H1 (cell line): ENCODE data around the gene FMN2. TPM values are rescaled to one million over a fixed set of nuclear protein-coding genes. Genes with fewer than 3 reads are reported as not detected.

Experiments used
- CTCF ChIA-PET: fragments of 300-600 bp; sonication (Branson Sonifier 250); formaldehyde crosslinking; loops from one replicate; lab custom pipeline; 2021; ENCODE audit not compliant: partially characterized antibody; lab: Charles Lee
- POLR2A ChIA-PET: fragments of 300-600 bp; sonication (Branson Sonifier 250); formaldehyde crosslinking; loops from one replicate; lab custom pipeline; 2021; ENCODE audit warnings: inconsistent platforms; ENCODE audit not compliant: partially characterized antibody; lab: Charles Lee
- DNase-seq, 2 experiments: peaks; one replicate each; pipeline versions ENCODE4 v3.0.0 to v3.0.0-alpha.2; 2010 to 2022; ENCODE audit warnings: low spot score in 2 of 2, low read depth in 1 of 2, mixed read lengths in 1 of 2
- FAIRE-seq: peaks from 2 replicates; lab custom pipeline; 2011; peaks lifted over from hg19 to GRCh38; lab: Jason Lieb, UNC
- H2AFZ ChIP-seq: 2 replicates; pipeline ENCODE4 v1.8.1; 2012; ENCODE audit warnings: low read length, inconsistent platforms
- H2AK5ac ChIP-seq: 2 replicates; pipeline ENCODE4 v1.6.1; 2013; ENCODE audit warnings: low read depth, low read length
- H2BK120ac ChIP-seq: replicated peaks from 2 replicates; pipeline ENCODE3; 2013; ENCODE audit warnings: low read depth, low read length, inconsistent platforms
- H2BK12ac ChIP-seq: 2 replicates; pipeline ENCODE4 v1.6.1; 2013; ENCODE audit warnings: low read depth, low read length
- H2BK15ac ChIP-seq: 2 replicates; pipeline ENCODE4 v1.6.1; 2013; ENCODE audit warnings: low read length
- H2BK20ac ChIP-seq: 2 replicates; pipeline ENCODE4 v1.6.1; 2013; ENCODE audit warnings: low read length
- H2BK5ac ChIP-seq: 2 replicates; pipeline ENCODE4 v1.6.1; 2013; ENCODE audit warnings: low read depth, low read length
- H3K14ac ChIP-seq: 2 replicates; pipeline ENCODE4 v1.6.1; 2013; ENCODE audit warnings: inconsistent platforms; ENCODE audit not compliant: insufficient read length
- H3K18ac ChIP-seq: 2 replicates; pipeline ENCODE4 v1.6.1; 2013; ENCODE audit warnings: low read length; ENCODE audit errors: extremely low read depth
- H3K23ac ChIP-seq: 2 replicates; pipeline ENCODE4 v1.6.1; 2013; ENCODE audit warnings: inconsistent platforms; ENCODE audit not compliant: insufficient read length
- H3K23me2 ChIP-seq: 2 replicates; pipeline ENCODE4 v1.6.1; 2013; ENCODE audit warnings: low read depth, low read length
- H3K27ac ChIP-seq: 2 replicates; pipeline ENCODE4 v1.6.1; 2011; ENCODE audit warnings: low read depth, low read length, inconsistent platforms
- H3K27me3 ChIP-seq, 4 experiments: replicated peaks in 1 of 4; 1 replicate in 1 of 4; 2 replicates in 3 of 4; pipeline versions ENCODE4 v1.6.1 to v1.8.1; 2011 to 2013; ENCODE audit warnings: low read length in 3 of 4, mild to moderate bottlenecking in 3 of 4, inconsistent platforms in 2 of 4, mixed read lengths in 2 of 4, moderate library complexity in 1 of 4; ENCODE audit not compliant: control insufficient read depth in 3 of 4, insufficient read depth in 3 of 4; ENCODE audit errors: extremely low read depth in 1 of 4
- H3K36me3 ChIP-seq, 4 experiments: 2 replicates each; pipeline versions ENCODE4 v1.6.1 to v1.8.1; 2011 to 2013; ENCODE audit warnings: mild to moderate bottlenecking in 4 of 4, low read length in 3 of 4, moderate library complexity in 2 of 4, control low read depth in 1 of 4, inconsistent platforms in 1 of 4; ENCODE audit not compliant: insufficient read depth in 4 of 4, control insufficient read depth in 2 of 4
- H3K4ac ChIP-seq: replicated peaks from 2 replicates; pipeline ENCODE3; 2013; ENCODE audit warnings: low read length, low read depth, mixed read lengths, inconsistent platforms; ENCODE audit not compliant: insufficient read length
- H3K4me1 ChIP-seq, 4 experiments: replicated peaks in 1 of 4; 1 replicate in 1 of 4; 2 replicates in 3 of 4; pipeline versions ENCODE4 v1.6.1 to v1.8.1; 2011 to 2013; ENCODE audit warnings: low read length in 3 of 4, inconsistent platforms in 2 of 4, mixed read lengths in 1 of 4; ENCODE audit not compliant: insufficient read depth in 4 of 4, control insufficient read depth in 3 of 4
- H3K4me2 ChIP-seq, 2 experiments: 2 replicates each; pipeline versions ENCODE4 v1.6.1 to v1.8.1; 2011 to 2013; ENCODE audit warnings: low read depth in 2 of 2, low read length in 2 of 2, control low read depth in 1 of 2, inconsistent platforms in 1 of 2, mild to moderate bottlenecking in 1 of 2; ENCODE audit not compliant: insufficient read depth in 1 of 2
- H3K4me3 ChIP-seq, 4 experiments: fragments of 200-600, 300-600 bp in 1 of 4; sonication (generic), shearing (Covaris generic), sonication (Bioruptor Twin) in 1 of 4; 2 replicates each; pipeline versions ENCODE4 v1.5.1 to v1.8.1; 2011 to 2016; ENCODE audit warnings: low read length in 4 of 4, low read depth in 3 of 4, control low read depth in 2 of 4, inconsistent platforms in 2 of 4, mild to moderate bottlenecking in 2 of 4, mixed read lengths in 1 of 4, moderate library complexity in 1 of 4; ENCODE audit not compliant: insufficient read depth in 2 of 4; ENCODE audit errors: extremely low read depth in 1 of 4
- H3K56ac ChIP-seq: replicated peaks from 2 replicates; pipeline ENCODE3; 2013; ENCODE audit warnings: low read depth, mild to moderate bottlenecking, mixed read lengths, low read length, inconsistent platforms; ENCODE audit not compliant: insufficient read length
- H3K79me1 ChIP-seq: 2 replicates; pipeline ENCODE4 v1.6.1; 2013; ENCODE audit warnings: low read depth, low read length, control low read depth
- H3K79me2 ChIP-seq, 2 experiments: 2 replicates each; pipeline versions ENCODE4 v1.6.1 to v1.8.1; 2012 to 2013; ENCODE audit warnings: low read length in 2 of 2, mild to moderate bottlenecking in 2 of 2, inconsistent platforms in 1 of 2; ENCODE audit not compliant: insufficient read depth in 2 of 2, control insufficient read depth in 1 of 2
- H3K9ac ChIP-seq, 4 experiments: replicated peaks in 1 of 4; 1 replicate in 1 of 4; 2 replicates in 3 of 4; pipeline versions ENCODE4 v1.6.1 to v1.8.1; 2011 to 2013; ENCODE audit warnings: low read depth in 3 of 4, low read length in 3 of 4, control low read depth in 2 of 4, mild to moderate bottlenecking in 2 of 4, moderate library complexity in 2 of 4, inconsistent platforms in 1 of 4; ENCODE audit errors: extremely low read depth in 1 of 4
- H3K9me3 ChIP-seq, 2 experiments: 2 replicates each; pipeline versions ENCODE4 v1.6.1 to v1.8.1; 2012 to 2013; ENCODE audit warnings: mild to moderate bottlenecking in 2 of 2, moderate library complexity in 2 of 2, control low read depth in 1 of 2, inconsistent platforms in 1 of 2, low read depth in 1 of 2, low read length in 1 of 2, mixed read lengths in 1 of 2; ENCODE audit not compliant: insufficient read depth in 2 of 2
- H4K20me1 ChIP-seq, 2 experiments: replicated peaks in 1 of 2; 2 replicates each; pipeline versions ENCODE3 to v1.8.1; 2011 to 2013; ENCODE audit warnings: inconsistent platforms in 2 of 2, low read length in 2 of 2, mild to moderate bottlenecking in 1 of 2; ENCODE audit not compliant: insufficient read depth in 2 of 2, control insufficient read depth in 1 of 2
- H4K5ac ChIP-seq: 2 replicates; pipeline ENCODE4 v1.6.1; 2013; ENCODE audit warnings: low read length, low read depth, mixed read lengths, inconsistent platforms; ENCODE audit not compliant: insufficient read length
- H4K8ac ChIP-seq: 2 replicates; pipeline ENCODE4 v1.8.0; 2013; ENCODE audit warnings: mild to moderate bottlenecking, moderate library complexity, low read length, inconsistent platforms; ENCODE audit not compliant: insufficient read depth; ENCODE audit errors: extremely low read depth
- H4K91ac ChIP-seq: replicated peaks from 2 replicates; pipeline ENCODE3; 2013; ENCODE audit warnings: low read length, mixed read lengths, inconsistent platforms; ENCODE audit not compliant: insufficient read length
- BRCA1 ChIP-seq: IDR thresholded peaks from 2 replicates; pipeline ENCODE4 v1.6.1; 2012; ENCODE audit warnings: low read depth, low read length, improper control_type of control experiment
- CBX8 ChIP-seq: fragments of 300-800, 300-1000 bp; sonication (generic); IDR thresholded peaks from 2 replicates; pipeline ENCODE4 v1.7.1; 2016; ENCODE audit warnings: low read depth, low read length, borderline replicate concordance
- CEBPB ChIP-seq: IDR thresholded peaks from 2 replicates; pipeline ENCODE4 v1.6.1; 2012; ENCODE audit warnings: low read depth, low read length
- HDAC2 ChIP-seq, 2 experiments: fragments of 300-600 bp in 1 of 2; sonication (generic) in 1 of 2; IDR thresholded peaks; 2 replicates each; pipeline ENCODE4 v1.6.1; 2011 to 2012; ENCODE audit warnings: low read depth in 2 of 2, low read length in 2 of 2, mild to moderate bottlenecking in 2 of 2, moderate library complexity in 2 of 2, borderline replicate concordance in 1 of 2, inconsistent platforms in 1 of 2
- RBBP5 ChIP-seq: IDR thresholded peaks from 2 replicates; pipeline ENCODE4 v1.7.1; 2012; ENCODE audit warnings: low read depth, mild to moderate bottlenecking, inconsistent platforms, low read length, moderate library complexity, borderline replicate concordance
- RNF2 ChIP-seq: fragments of 200-900, 300-1000 bp; sonication (generic); IDR thresholded peaks from 2 replicates; pipeline ENCODE4 v1.7.1; 2016; ENCODE audit warnings: borderline replicate concordance, low read depth, mild to moderate bottlenecking, antibody characterized with exemption, low read length; ENCODE audit not compliant: poor library complexity, severe bottlenecking; ENCODE audit errors: missing control alignments
- SIN3A ChIP-seq, 2 experiments: IDR thresholded peaks in 1 of 2; conservative IDR thresholded peaks in 1 of 2; 2 replicates each; pipeline ENCODE4 v1.6.1; 2011 to 2012; ENCODE audit warnings: low read length in 2 of 2, improper control_type of control experiment in 1 of 2, low read depth in 1 of 2, mild to moderate bottlenecking in 1 of 2
- SP4 ChIP-seq: IDR thresholded peaks from 2 replicates; pipeline ENCODE4 v1.6.1; 2012; ENCODE audit warnings: low read length, inconsistent platforms
- TCF12 ChIP-seq: IDR thresholded peaks from 2 replicates; pipeline ENCODE4 v1.6.1; 2011; ENCODE audit warnings: low read depth, mild to moderate bottlenecking, low read length
- USF2 ChIP-seq: IDR thresholded peaks from 2 replicates; pipeline ENCODE4 v1.6.1; 2011; ENCODE audit warnings: low read length, improper control_type of control experiment
- YY1 ChIP-seq: IDR thresholded peaks from 2 replicates; pipeline ENCODE4 v1.6.1; 2011; ENCODE audit warnings: low read depth, mild to moderate bottlenecking, low read length
- ZNF274 ChIP-seq: IDR thresholded peaks from 2 replicates; pipeline ENCODE4 v1.7.0; 2012; ENCODE audit warnings: low read length, borderline replicate concordance; ENCODE audit errors: extremely low read depth
- WGBS, 2 experiments: shearing (Covaris generic) in 1 of 2; methylation state at CpG; one replicate each; pipeline versions ENCODE4 v1.1.6 to v1.1.7; 2013 to 2015; ENCODE audit warnings: low lambda C conversion rate in 2 of 2, mixed read lengths in 2 of 2, inconsistent platforms in 1 of 2, low coverage in 1 of 2, missing lambda C conversion rate in 1 of 2; ENCODE audit not compliant: insufficient replicate concordance in 2 of 2, insufficient coverage in 1 of 2, insufficient read length in 1 of 2; ENCODE audit errors: extremely low coverage in 1 of 2, missing lambda C conversion rate in 1 of 2; 5-methylcytosine and 5-hydroxymethylcytosine counted together
- polyA plus RNA-seq, 7 experiments: library from polyadenylated mRNA; depleted of rRNA in 3 of 7; stranded (reverse) in 5 of 7; unstranded in 2 of 7; fragments of >200 nt in 5 of 7; fragments of 200-250 nt in 2 of 7; gene quantifications; 1 replicate in 5 of 7; 2 replicates in 1 of 7; 4 replicates in 1 of 7; pipeline versions ENCODE4 v1.2.1 to v1.2.3, GENCODE V29; 2011 to 2013; ENCODE audit warnings: missing spikeins in 2 of 7, mixed read lengths in 2 of 7
- total RNA-seq: library from RNA; stranded (reverse); fragmentation: NEBNext Ultra II Directional; extraction: Animal tissue kit (Norgen Biotek cat#: 25700); gene quantifications from 2 replicates; pipeline ENCODE4 v1.2.1, GENCODE V29; 2021

The FMN2 gene
- total and polyA plus RNA-seq, 2 of the 8 experiments (the other 6 are each of a cell fraction or from before 2014, with no cell fraction given) = 0.83 to 2.0 TPM

GRCh38 chr1:240232530-240232929, 140.8 kb downstream of the FMN2 start:
- Histone ChIP-seq H3K4ac (no peak overlapping the region), H2BK5ac (no peak overlapping the region), H3K79me2 (no peaks in the 10 kb centered on the region), H3K9me3 (no peaks in the 10 kb centered on the region), H2AK5ac (no peak overlapping the region), H2BK20ac (no peak overlapping the region), H3K27ac (no peak overlapping the region), H3K4me1 (no peaks in the 10 kb centered on the region), H4K8ac (no peak overlapping the region), H2BK12ac (no peak overlapping the region), H2AFZ (no peak overlapping the region), H3K27me3 (no peaks in the 10 kb centered on the region), H3K4me3 (no peak overlapping the region), H3K79me1 (no peaks in the 10 kb centered on the region), H3K23ac (no peak overlapping the region), H2BK120ac (no peak overlapping the region), H3K23me2 (no peaks in the 10 kb centered on the region), H3K56ac (no peak overlapping the region), H3K14ac (no peak overlapping the region), H3K9ac (no peak overlapping the region), H3K18ac (no peak overlapping the region), H2BK15ac (no peak overlapping the region), H3K36me3 (no peaks in the 10 kb centered on the region), H3K4me2 (no peak overlapping the region), H4K91ac (no peak overlapping the region), H4K20me1 (no peaks in the 10 kb centered on the region), H4K5ac (no peak overlapping the region)
- no peak for DNase-seq
- CTCF ChIA-PET = no interaction called here
- 90% methylated on average over 2 of the region's 2 CpGs; no CpG with 5 or more reads in 1 of the 2 experiments for WGBS, 2 experiments
- FAIRE-seq = no peak
- POLR2A ChIA-PET = no interaction called here
- TF ChIP-seq RBBP5 (no peak), SP4 (no peak), RNF2 (no peak), YY1 (no peak), HDAC2 (IDR thresholded peaks at IDR 0.05; ENCODE audit: borderline replicate concordance in 1 of 2, low read depth in 2 of 2, low read length in 2 of 2) (no peak), USF2 (no peak), TCF12 (no peak), SIN3A (conservative IDR thresholded peaks at IDR 0.05 in 1 of 2, IDR thresholded peaks at IDR 0.05 in 1 of 2; ENCODE audit: low read depth in 1 of 2, low read length in 2 of 2) (no peak), CBX8 (no peak), ZNF274 (no peak), BRCA1 (no peak), CEBPB (no peak)
